H9 (cell line): ENCODE measurements around the gene MAML3. TPM values are rescaled to one million over a fixed set of nuclear protein-coding genes. Genes with fewer than 3 reads are reported as not detected.

Experiments used
- DNase-seq: peaks from one replicate; pipeline ENCODE4 v3.0.0-alpha.2; 2017
- H2AFZ ChIP-seq: one replicate; pipeline ENCODE4 v1.6.1; 2013; ENCODE audit warnings: mild to moderate bottlenecking, low read length, control low read depth, moderate library complexity
- H2AK5ac ChIP-seq: 2 replicates; pipeline ENCODE4 v1.6.1; 2013; ENCODE audit warnings: low read length, control low read depth, mixed read lengths; ENCODE audit not compliant: insufficient read length
- H2BK120ac ChIP-seq: one replicate; pipeline ENCODE4 v1.6.1; 2013; ENCODE audit warnings: low read depth, mild to moderate bottlenecking, low read length, control low read depth, inconsistent platforms; ENCODE audit not compliant: poor library complexity, severe bottlenecking
- H2BK12ac ChIP-seq: 2 replicates; pipeline ENCODE4 v1.6.1; 2013; ENCODE audit warnings: low read length, control low read depth, mixed read lengths, low read depth; ENCODE audit not compliant: insufficient read length
- H2BK15ac ChIP-seq: 2 replicates; pipeline ENCODE4 v1.6.1; 2013; ENCODE audit warnings: low read depth, low read length, control low read depth
- H2BK20ac ChIP-seq: one replicate; pipeline ENCODE4 v1.6.1; 2013; ENCODE audit warnings: low read depth, mild to moderate bottlenecking, low read length, control low read depth, inconsistent platforms; ENCODE audit not compliant: poor library complexity, severe bottlenecking
- H2BK5ac ChIP-seq: 2 replicates; pipeline ENCODE4 v1.6.1; 2013; ENCODE audit warnings: low read length, control low read depth, mixed read lengths; ENCODE audit not compliant: insufficient read length
- H3K14ac ChIP-seq: 2 replicates; pipeline ENCODE4 v1.6.1; 2013; ENCODE audit warnings: low read length, control low read depth; ENCODE audit not compliant: insufficient read depth
- H3K18ac ChIP-seq: 2 replicates; pipeline ENCODE4 v1.6.1; 2013; ENCODE audit warnings: low read depth, mild to moderate bottlenecking, mixed read lengths, low read length, control low read depth; ENCODE audit not compliant: insufficient read length
- H3K23ac ChIP-seq: 2 replicates; pipeline ENCODE4 v1.6.1; 2013; ENCODE audit warnings: low read length, control low read depth, mixed read lengths, low read depth; ENCODE audit not compliant: insufficient read length
- H3K23me2 ChIP-seq: 2 replicates; pipeline ENCODE4 v1.6.1; 2013; ENCODE audit warnings: low read depth, mild to moderate bottlenecking, mixed read lengths, low read length, control low read depth; ENCODE audit not compliant: insufficient read length, poor library complexity, severe bottlenecking
- H3K27ac ChIP-seq: 2 replicates; pipeline ENCODE4 v1.5.1; 2013; ENCODE audit warnings: low read length, control low read depth, mixed read lengths, low read depth; ENCODE audit not compliant: insufficient read length
- H3K27me3 ChIP-seq: 2 replicates; pipeline ENCODE4 v1.6.1; 2013; ENCODE audit warnings: low read length, control low read depth, inconsistent platforms; ENCODE audit not compliant: insufficient read depth
- H3K4ac ChIP-seq: 2 replicates; pipeline ENCODE4 v1.6.1; 2013; ENCODE audit warnings: low read depth, mild to moderate bottlenecking, control low read depth, inconsistent platforms, low read length, moderate library complexity
- H3K4me1 ChIP-seq: 2 replicates; pipeline ENCODE4 v1.6.1; 2013; ENCODE audit warnings: low read length, control low read depth, inconsistent platforms; ENCODE audit not compliant: insufficient read depth
- H3K4me2 ChIP-seq: 2 replicates; pipeline ENCODE4 v1.6.1; 2013; ENCODE audit warnings: low read length, control low read depth, mixed read lengths; ENCODE audit not compliant: insufficient read length, insufficient read depth
- H3K56ac ChIP-seq: 2 replicates; pipeline ENCODE4 v1.6.1; 2013; ENCODE audit warnings: low read depth, mild to moderate bottlenecking, mixed read lengths, low read length, control low read depth; ENCODE audit not compliant: insufficient read length
- H3K79me1 ChIP-seq: 2 replicates; pipeline ENCODE4 v1.6.1; 2013; ENCODE audit warnings: low read depth, mild to moderate bottlenecking, moderate library complexity, low read length, control low read depth, inconsistent platforms; ENCODE audit not compliant: insufficient read depth, poor library complexity, severe bottlenecking
- H3K79me2 ChIP-seq: 2 replicates; pipeline ENCODE4 v1.6.1; 2013; ENCODE audit warnings: low read length, control low read depth, inconsistent platforms; ENCODE audit not compliant: insufficient read depth
- H3K9ac ChIP-seq: 2 replicates; pipeline ENCODE4 v1.6.1; 2013; ENCODE audit warnings: low read length, control low read depth, mixed read lengths; ENCODE audit not compliant: insufficient read length; ENCODE audit errors: extremely low read depth
- H3K9me3 ChIP-seq: one replicate; pipeline ENCODE4 v1.6.1; 2013; ENCODE audit warnings: low read depth, low read length, inconsistent platforms; ENCODE audit not compliant: control insufficient read depth
- H3T11ph ChIP-seq: one replicate; pipeline ENCODE4 v1.6.1; 2013; ENCODE audit warnings: mild to moderate bottlenecking, low read length, control low read depth, inconsistent platforms
- H4K20me1 ChIP-seq: one replicate; pipeline ENCODE4 v1.6.1; 2013; ENCODE audit not compliant: control insufficient read depth, insufficient read length, insufficient read depth
- H4K5ac ChIP-seq: 2 replicates; pipeline ENCODE4 v1.6.1; 2013; ENCODE audit warnings: low read depth, mild to moderate bottlenecking, mixed read lengths, low read length, control low read depth; ENCODE audit not compliant: insufficient read length
- H4K8ac ChIP-seq: replicated peaks from 2 replicates; pipeline ENCODE4 v1.6.1; 2013; ENCODE audit warnings: low read length, control low read depth, mixed read lengths, low read depth; ENCODE audit not compliant: insufficient read length
- H4K91ac ChIP-seq: 2 replicates; pipeline ENCODE4 v1.6.1; 2013; ENCODE audit warnings: low read depth, mild to moderate bottlenecking, moderate library complexity, mixed read lengths, low read length, control low read depth; ENCODE audit not compliant: insufficient read length
- H3K27ac Mint-ChIP-seq, 3 experiments: 2 replicates in 2 of 3; 3 replicates in 1 of 3; pipeline ENCODE4 v1.8.0; 2020 to 2021; ENCODE audit warnings: mixed read lengths in 3 of 3, mild to moderate bottlenecking in 1 of 3, moderate library complexity in 1 of 3
- H3K27me3 Mint-ChIP-seq: 2 replicates; pipeline ENCODE4 v1.8.0; 2021; ENCODE audit warnings: low read depth, mild to moderate bottlenecking, moderate library complexity, mixed read lengths
- H3K36me3 Mint-ChIP-seq, 3 experiments: 2 replicates in 2 of 3; 3 replicates in 1 of 3; pipeline ENCODE4 v1.8.0; 2020 to 2021; ENCODE audit warnings: low read depth in 3 of 3, mixed read lengths in 3 of 3; ENCODE audit not compliant: insufficient read depth in 1 of 3
- H3K4me1 Mint-ChIP-seq, 2 experiments: 2 replicates each; pipeline ENCODE4 v1.8.0; 2020; ENCODE audit warnings: mixed read lengths in 2 of 2
- H3K4me3 Mint-ChIP-seq, 2 experiments: 2 replicates in 1 of 2; 3 replicates in 1 of 2; pipeline ENCODE4 v1.8.0; 2020 to 2021; ENCODE audit warnings: mild to moderate bottlenecking in 2 of 2, mixed read lengths in 2 of 2, moderate library complexity in 1 of 2
- H3K9me3 Mint-ChIP-seq, 2 experiments: 2 replicates in 1 of 2; 3 replicates in 1 of 2; pipeline ENCODE4 v1.8.0; 2020; ENCODE audit warnings: mild to moderate bottlenecking in 2 of 2, mixed read lengths in 2 of 2, moderate library complexity in 1 of 2
- WGBS: extraction: QIAGEN DNeasy Blood & Tissue Kit; methylation state at CpG from one replicate; pipeline ENCODE4 v1.1.7; 2013; ENCODE audit warnings: missing lambda C conversion rate, low lambda C conversion rate, mixed read lengths; ENCODE audit not compliant: insufficient read length; ENCODE audit errors: extremely low coverage; 5-methylcytosine and 5-hydroxymethylcytosine counted together
- total RNA-seq: library from RNA; stranded (reverse); gene quantifications from 2 replicates; pipeline ENCODE4 v1.2.1, GENCODE V29; 2021
- TF ChIP-seq, protein P1 (sequence below): fragments of 200-600 bp; sonication (generic); conservative IDR thresholded peaks from 3 replicates; pipeline ENCODE4 v1.8.0; 2021; ENCODE audit warnings: antibody characterized with exemption, mild to moderate bottlenecking

Gene MAML3
- total RNA-seq, 1 experiment from 2014 or later, result 3.9 TPM

DNA sequence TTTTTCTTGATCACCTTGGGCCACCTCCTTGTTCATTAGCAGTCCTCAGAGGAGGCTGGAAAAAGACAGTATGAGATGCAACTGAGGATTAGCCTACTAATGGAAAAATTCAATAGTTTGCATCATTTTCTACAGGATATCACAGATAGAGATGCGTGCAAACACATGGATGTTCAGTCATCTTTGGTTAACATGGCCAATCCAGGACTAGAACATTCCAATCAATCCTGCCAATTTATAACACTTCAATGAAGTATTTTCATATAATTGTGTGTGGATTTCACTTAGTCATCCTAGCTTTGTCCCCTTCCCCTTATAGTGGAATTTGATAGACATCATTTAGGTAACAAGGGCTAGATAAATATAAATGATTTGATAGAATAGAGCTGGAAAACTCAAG, 42.7 kb downstream of the MAML3 start:
- Histone ChIP-seq H2BK120ac (no peak overlapping the region), H3K79me2 (no peaks in the 10 kb centered on the region), H3K23me2 (no peaks in the 10 kb centered on the region), H3K27me3 (no peaks in the 10 kb centered on the region), H3K4ac (no peak overlapping the region), H3K14ac (no peak overlapping the region), H2AFZ (no peak overlapping the region), H4K8ac (no peak overlapping the region), H3K9me3 (no peaks in the 10 kb centered on the region), H3K23ac (no peak overlapping the region), H4K20me1 (no peaks in the 10 kb centered on the region), H3K56ac (no peak overlapping the region), H2BK20ac (no peak overlapping the region), H3K4me2 (no peak overlapping the region), H2BK5ac (no peak overlapping the region), H3K9ac (no peak overlapping the region), H3T11ph (no peak overlapping the region), H2BK12ac (no peak overlapping the region), H3K79me1 (no peaks in the 10 kb centered on the region), H3K18ac (no peak overlapping the region), H4K5ac (no peak overlapping the region), H4K91ac (no peak overlapping the region), H2BK15ac (no peak overlapping the region), H3K27ac (no peak overlapping the region), H3K4me1 (no peaks in the 10 kb centered on the region), H2AK5ac (no peak overlapping the region)
- WGBS, result no CpG with 5 or more reads among the region's 1 CpG
- Mint-ChIP-seq H3K36me3 (no peaks in the 10 kb centered on the region), H3K27me3 (no peaks in the 10 kb centered on the region), H3K27ac (no peak overlapping the region), H3K9me3 (no peaks in the 10 kb centered on the region), H3K4me3 (no peak overlapping the region), H3K4me1 (peaks cover 0 to 3% of the 10 kb centered on the region in 2 experiments; a peak in 2 of 4 replicates)
- DNase-seq, result no peak
- TF ChIP-seq, protein P1, sequence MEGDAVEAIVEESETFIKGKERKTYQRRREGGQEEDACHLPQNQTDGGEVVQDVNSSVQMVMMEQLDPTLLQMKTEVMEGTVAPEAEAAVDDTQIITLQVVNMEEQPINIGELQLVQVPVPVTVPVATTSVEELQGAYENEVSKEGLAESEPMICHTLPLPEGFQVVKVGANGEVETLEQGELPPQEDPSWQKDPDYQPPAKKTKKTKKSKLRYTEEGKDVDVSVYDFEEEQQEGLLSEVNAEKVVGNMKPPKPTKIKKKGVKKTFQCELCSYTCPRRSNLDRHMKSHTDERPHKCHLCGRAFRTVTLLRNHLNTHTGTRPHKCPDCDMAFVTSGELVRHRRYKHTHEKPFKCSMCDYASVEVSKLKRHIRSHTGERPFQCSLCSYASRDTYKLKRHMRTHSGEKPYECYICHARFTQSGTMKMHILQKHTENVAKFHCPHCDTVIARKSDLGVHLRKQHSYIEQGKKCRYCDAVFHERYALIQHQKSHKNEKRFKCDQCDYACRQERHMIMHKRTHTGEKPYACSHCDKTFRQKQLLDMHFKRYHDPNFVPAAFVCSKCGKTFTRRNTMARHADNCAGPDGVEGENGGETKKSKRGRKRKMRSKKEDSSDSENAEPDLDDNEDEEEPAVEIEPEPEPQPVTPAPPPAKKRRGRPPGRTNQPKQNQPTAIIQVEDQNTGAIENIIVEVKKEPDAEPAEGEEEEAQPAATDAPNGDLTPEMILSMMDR, result no peak
